DND-41 (cell line): ENCODE measurements around the gene SLC39A10.

Experiments used
- ATAC-seq: fragments of 200-7000 bp; cut with Tn5 transposase; 3 replicates; pipeline ENCODE4 v1.9.1; 2021; ENCODE audit warnings: low read depth; ENCODE audit not compliant: insufficient read depth
- DNase-seq: peaks from one replicate; pipeline ENCODE4 v3.0.0-alpha.2; 2020
- H2AFZ ChIP-seq: 2 replicates; pipeline ENCODE4 v1.6.0; 2012; ENCODE audit warnings: low read depth, low read length
- H3K27ac ChIP-seq: 2 replicates; pipeline ENCODE4 v1.5.1; 2012; ENCODE audit warnings: low read length, inconsistent platforms
- H3K27me3 ChIP-seq: fragments of 200-600 bp; sonication (generic); 2 replicates; pipeline ENCODE4 v1.6.0; 2012; ENCODE audit warnings: low read length, mild to moderate bottlenecking, inconsistent platforms; ENCODE audit not compliant: insufficient read depth, poor library complexity
- H3K36me3 ChIP-seq: 2 replicates; pipeline ENCODE4 v1.5.1; 2012; ENCODE audit warnings: low read length, inconsistent platforms; ENCODE audit not compliant: insufficient read depth
- H3K4me1 ChIP-seq: 2 replicates; pipeline ENCODE4 v1.5.1; 2012; ENCODE audit warnings: mild to moderate bottlenecking, low read length; ENCODE audit not compliant: insufficient read depth
- H3K4me2 ChIP-seq: 2 replicates; pipeline ENCODE4 v1.6.0; 2012; ENCODE audit warnings: mild to moderate bottlenecking, moderate library complexity, low read length, inconsistent platforms; ENCODE audit not compliant: insufficient read depth
- H3K4me3 ChIP-seq, 2 experiments: fragments of 200-600 bp in 1 of 2; shearing (Covaris generic) in 1 of 2; 2 replicates each; pipeline ENCODE4 v1.5.1; 2012 to 2016; ENCODE audit warnings: inconsistent platforms in 2 of 2, low read length in 2 of 2, mild to moderate bottlenecking in 2 of 2, low read depth in 1 of 2, moderate library complexity in 1 of 2
- H3K79me2 ChIP-seq: 2 replicates; pipeline ENCODE4 v1.6.0; 2012; ENCODE audit warnings: low read length, inconsistent platforms; ENCODE audit not compliant: insufficient read depth
- H3K9ac ChIP-seq: 2 replicates; pipeline ENCODE4 v1.6.0; 2012; ENCODE audit warnings: low read depth, mild to moderate bottlenecking, inconsistent platforms, low read length, moderate library complexity
- H3K9me3 ChIP-seq: 2 replicates; pipeline ENCODE4 v1.5.1; 2012; ENCODE audit warnings: low read length, moderate library complexity, mild to moderate bottlenecking, inconsistent platforms; ENCODE audit not compliant: insufficient read depth, severe bottlenecking
- H4K20me1 ChIP-seq: 2 replicates; pipeline ENCODE4 v1.6.0; 2012; ENCODE audit warnings: low read length; ENCODE audit not compliant: insufficient read depth
- CTCF ChIP-seq: IDR thresholded peaks from 2 replicates; pipeline ENCODE4 v1.5.1; 2012; ENCODE audit warnings: borderline replicate concordance, low read length, moderate library complexity, mild to moderate bottlenecking; ENCODE audit not compliant: poor library complexity, severe bottlenecking; ENCODE audit errors: extremely low read depth
- EZH2 ChIP-seq: IDR thresholded peaks from 3 replicates; pipeline ENCODE4 v1.6.1; 2012; ENCODE audit warnings: borderline replicate concordance, low read depth, mild to moderate bottlenecking, moderate library complexity, low read length, inconsistent platforms; ENCODE audit not compliant: severe bottlenecking

The SLC39A10 gene

GRCh38 chr2:195735347-195735746 lies 78.3 kb downstream of the SLC39A10 start:
- no peak for TF ChIP-seq EZH2
- no peak for TF ChIP-seq CTCF
- ATAC-seq (no peak), DNase-seq (no peak)
- Histone ChIP-seq H3K4me2 (no peak overlapping the region), H3K36me3 (peaks cover 73% of the 10 kb centered on the region), H3K9ac (no peak overlapping the region), H3K27ac (no peak overlapping the region), H3K4me3 (no peak overlapping the region), H3K79me2 (no peaks in the 10 kb centered on the region), H3K27me3 (no peaks in the 10 kb centered on the region), H3K9me3 (no peaks in the 10 kb centered on the region), H2AFZ (no peak overlapping the region), H4K20me1 (no peaks in the 10 kb centered on the region), H3K4me1 (peaks cover 3% of the 10 kb centered on the region; the same call in 1 of the 2 replicates)

DNA sequence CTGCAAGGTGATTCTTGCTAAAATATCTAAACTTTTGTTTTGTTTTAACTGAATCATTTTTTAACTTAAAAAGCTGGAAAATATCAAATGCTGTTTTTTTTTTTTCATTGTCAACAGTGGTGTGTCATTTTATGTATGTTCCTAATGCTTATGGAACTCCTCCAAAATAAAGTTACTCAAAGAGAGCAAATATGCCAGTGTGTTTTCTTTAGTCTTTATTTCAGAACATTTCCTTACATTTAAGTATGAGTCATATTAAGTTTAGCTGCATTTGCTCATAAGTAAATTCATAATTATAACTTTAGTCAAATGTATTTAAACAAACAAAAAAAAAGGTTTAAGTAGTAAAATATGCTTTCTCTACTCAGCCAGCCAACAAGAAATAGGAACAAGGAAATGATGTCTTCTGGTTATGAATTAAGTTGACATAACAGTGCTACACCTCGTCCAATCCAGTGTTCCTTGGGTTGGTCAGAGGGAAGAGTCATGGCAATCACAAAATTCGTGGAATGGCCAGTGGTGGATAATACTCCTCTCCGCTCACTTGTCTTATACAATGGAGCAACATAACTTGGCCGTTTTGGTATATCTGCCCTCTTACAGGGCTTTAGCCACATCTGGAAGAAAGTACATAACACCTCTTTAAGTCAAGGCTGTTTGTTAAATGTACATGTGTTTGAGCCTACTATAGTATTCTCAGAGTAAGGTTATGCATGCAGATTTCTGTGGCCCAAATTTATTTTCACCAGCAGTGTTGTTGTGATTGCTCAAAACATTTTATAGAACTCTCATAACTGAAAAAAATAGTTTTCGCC lies 80.7 kb downstream of the SLC39A10 start:
- Histone ChIP-seq H3K27me3 (no peaks in the 10 kb centered on the region), H3K27ac (no peak overlapping the region), H3K79me2 (no peaks in the 10 kb centered on the region), H4K20me1 (no peaks in the 10 kb centered on the region), H3K4me1 (no peaks in the 10 kb centered on the region), H2AFZ (no peak overlapping the region), H3K4me2 (no peak overlapping the region), H3K9me3 (no peaks in the 10 kb centered on the region), H3K4me3 (no peak overlapping the region), H3K36me3 (peaks cover 67% of the 10 kb centered on the region), H3K9ac (no peak overlapping the region)
- TF ChIP-seq EZH2: no peak
- no peak for TF ChIP-seq CTCF
- ATAC-seq (no peak), DNase-seq (no peak)

DNA sequence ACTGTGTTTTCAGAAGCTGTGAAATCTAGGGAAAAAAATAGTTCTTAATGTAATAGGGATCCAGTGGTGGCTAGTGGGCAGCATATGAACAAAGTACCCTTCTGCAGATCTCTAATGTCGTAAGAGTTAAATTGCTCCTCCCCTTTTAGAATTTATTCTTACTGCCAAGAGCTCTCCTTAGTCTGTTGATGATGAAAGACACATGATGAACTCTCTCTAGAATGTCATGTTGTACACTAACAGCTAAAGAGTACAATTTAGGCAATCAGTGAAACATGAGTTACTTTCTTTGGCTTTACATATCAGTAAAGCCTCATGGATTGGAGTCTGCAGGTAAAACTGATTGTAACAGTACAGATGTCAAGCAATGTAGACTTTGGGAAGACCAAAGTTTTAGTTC lies 84.2 kb downstream of the SLC39A10 start:
- no peak for DNase-seq
- peaks cover 46% of the 10 kb centered on the region; the same call in 1 of the 2 replicates for H3K36me3 ChIP-seq
- H3K27me3 ChIP-seq: no peaks in the 10 kb centered on the region
- H3K27ac ChIP-seq: no peak overlapping the region
- H3K9ac ChIP-seq: no peak overlapping the region
- no peak for ATAC-seq
- no peak overlapping the region for H3K4me2 ChIP-seq
- no peak overlapping the region for H3K4me3 ChIP-seq
- TF ChIP-seq EZH2: no peak
- TF ChIP-seq CTCF: no peak
- H3K4me1 ChIP-seq: no peaks in the 10 kb centered on the region
- no peak overlapping the region for H2AFZ ChIP-seq
- no peaks in the 10 kb centered on the region for H3K79me2 ChIP-seq
- no peaks in the 10 kb centered on the region for H4K20me1 ChIP-seq
- no peaks in the 10 kb centered on the region for H3K9me3 ChIP-seq
